T-helper 1 cell treated with Interleukin-12 subunit alpha and Interleukin-12 subunit beta and Interleukin-4 antibody, amounts not matched to agents 30 ng/mL and 1 ng/mL, for 36 hours (primary cell): ENCODE results near the gene SPECC1L. TPM values are rescaled to one million over a fixed set of nuclear protein-coding genes. Genes with fewer than 3 reads are reported as not detected.

Experiments used
- intact Hi-C: fragments of 100-400 bp; cut with micrococcal nuclease; formaldehyde crosslinking; loops from one replicate; pipeline ENCODE4 v1.15.1; 2024
- total RNA-seq: library from RNA; stranded (reverse); gene quantifications from 2 replicates; pipeline ENCODE4 v1.2.3, GENCODE V29; 2022

SPECC1L gene
- total RNA-seq, 1 donor from 2014 or later, result 48.9 TPM

- intact Hi-C loops, result loop anchor here (1.0 to 10.0 kb wide), 3 partner anchors 9 to 440 kb away; partner anchors contain the start of gene GSTT2
These were observed 154.5 kb downstream of the SPECC1L start for GRCh38 chr22:24424901-24425775.

GRCh38 chr22:24426436-24426835, 155.8 kb downstream of the SPECC1L start:
- intact Hi-C loops, result loop anchor here (10.0 kb wide), 1 partner anchor 442 kb away; the partner anchor contains the start of gene GSTT2

DNA sequence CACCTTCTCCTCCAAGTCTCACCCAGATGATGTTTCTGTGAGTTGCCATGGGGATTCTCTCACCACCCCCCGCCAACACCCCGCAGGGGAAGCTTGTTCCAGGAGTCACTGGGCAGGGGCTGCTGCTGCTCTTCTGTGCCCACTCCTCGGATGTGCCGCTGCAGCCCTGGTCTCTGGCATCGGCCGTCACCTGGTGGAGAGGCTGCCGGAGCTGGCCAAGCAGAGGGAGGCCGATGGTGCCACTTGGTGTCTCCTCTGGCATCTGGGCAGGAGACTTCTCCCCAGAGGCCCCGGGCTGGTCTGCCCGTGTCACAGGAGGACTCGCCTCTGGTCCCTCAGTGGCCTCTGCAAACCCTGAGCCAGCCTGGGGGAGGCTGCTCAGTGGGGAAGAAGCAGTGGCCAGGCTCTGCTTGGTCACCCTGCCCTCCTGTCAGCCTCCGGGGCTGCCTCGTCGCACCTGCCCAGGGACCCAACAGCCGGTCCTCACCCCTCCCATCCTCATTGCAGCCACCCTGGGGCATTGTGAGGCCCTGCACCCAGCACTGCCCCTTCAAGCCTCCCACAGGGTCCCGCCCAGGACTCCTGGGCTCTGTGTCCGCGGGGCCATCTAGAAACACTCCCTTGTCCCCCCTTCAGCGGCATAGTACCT, 156.3 kb downstream of the SPECC1L start:
- intact Hi-C loops, result loop anchor here (1.0 to 10.0 kb wide), 3 partner anchors 98 to 442 kb away; partner anchors contain the start of gene GSTT2

GRCh38 chr22:24427500-24428164, 157.0 kb downstream of the SPECC1L start, which contains the start of gene ADORA2A:
TSS of gene ADORA2A (plus strand) at chr22:24427599. CDS start at chr22:24433405, 5,806 bp downstream.
- intact Hi-C loops, result loop anchor here (1.0 to 10.0 kb wide), 4 partner anchors 98 to 443 kb away; partner anchors contain the start of genes GSTT2 and SPECC1L

- intact Hi-C loops, result loop anchor here (2.0 to 10.0 kb wide), 2 partner anchors 158 to 444 kb away; partner anchors contain the start of genes GSTT2 and SPECC1L
These were observed 158.2 kb downstream of the SPECC1L start for GRCh38 chr22:24428751-24429410.

GRCh38 chr22:24429411-24430365, 159.1 kb downstream of the SPECC1L start:
- intact Hi-C loops, result loop anchor here (2.0 to 10.0 kb wide), 5 partner anchors 159 to 445 kb away; partner anchors contain the start of genes GGT1, GSTT2 and SPECC1L

DNA sequence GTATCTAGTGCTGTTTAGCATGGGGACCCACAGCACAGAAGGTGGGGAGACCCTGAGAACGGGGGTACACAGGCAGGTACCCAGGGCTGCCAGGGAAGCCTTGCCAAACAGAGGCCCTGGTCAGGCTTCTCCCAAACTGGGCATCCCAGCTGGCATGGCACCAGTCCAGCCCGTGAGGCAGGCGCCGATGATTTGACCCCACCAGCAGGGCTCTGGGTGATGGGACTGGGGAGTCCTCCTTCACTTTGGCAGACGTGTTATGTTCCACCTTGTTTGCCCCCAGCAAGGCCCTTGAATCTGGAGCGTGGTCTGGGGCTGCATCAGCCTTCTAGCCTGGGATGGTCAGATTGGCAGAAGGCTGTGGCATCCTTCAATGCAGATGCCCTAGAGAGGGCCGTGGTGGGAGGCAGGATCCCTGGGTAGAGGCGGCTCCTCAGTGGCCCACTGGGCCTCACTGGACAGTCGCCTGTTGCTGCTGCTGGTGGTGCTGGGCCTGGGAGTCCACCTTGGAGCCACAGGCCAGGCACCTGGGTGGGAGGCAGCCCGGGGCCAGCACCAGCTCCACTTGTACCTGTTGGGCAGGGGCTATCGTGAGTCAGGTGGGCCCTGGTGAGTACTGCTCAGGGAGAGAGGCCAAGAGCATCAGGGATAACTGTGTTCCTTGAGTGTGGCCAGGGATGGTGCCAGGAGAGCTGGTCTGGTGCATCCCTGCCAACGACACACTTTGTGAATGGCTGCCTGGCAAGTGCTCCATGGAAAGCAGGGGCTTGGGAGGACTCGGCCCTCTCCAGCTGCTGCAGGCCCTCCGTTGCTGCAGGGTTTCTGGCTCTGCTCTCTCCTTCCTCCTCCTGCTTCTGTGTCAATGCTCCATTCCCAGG, 160.0 kb downstream of the SPECC1L start:
- intact Hi-C loops, result loop anchor here (10.0 kb wide), 3 partner anchors 174 to 324 kb away; partner anchors contain the start of gene GGT1

GRCh38 chr22:24431309-24432034, 160.8 kb downstream of the SPECC1L start:
- intact Hi-C loops, result loop anchor here (10.0 kb wide), 3 partner anchors 173 to 323 kb away; partner anchors contain the start of gene GGT1

- intact Hi-C loops, result loop anchor here (10.0 kb wide), 3 partner anchors 173 to 323 kb away; partner anchors contain the start of gene GGT1
These were observed 161.6 kb downstream of the SPECC1L start for GRCh38 chr22:24432059-24432853.

DNA sequence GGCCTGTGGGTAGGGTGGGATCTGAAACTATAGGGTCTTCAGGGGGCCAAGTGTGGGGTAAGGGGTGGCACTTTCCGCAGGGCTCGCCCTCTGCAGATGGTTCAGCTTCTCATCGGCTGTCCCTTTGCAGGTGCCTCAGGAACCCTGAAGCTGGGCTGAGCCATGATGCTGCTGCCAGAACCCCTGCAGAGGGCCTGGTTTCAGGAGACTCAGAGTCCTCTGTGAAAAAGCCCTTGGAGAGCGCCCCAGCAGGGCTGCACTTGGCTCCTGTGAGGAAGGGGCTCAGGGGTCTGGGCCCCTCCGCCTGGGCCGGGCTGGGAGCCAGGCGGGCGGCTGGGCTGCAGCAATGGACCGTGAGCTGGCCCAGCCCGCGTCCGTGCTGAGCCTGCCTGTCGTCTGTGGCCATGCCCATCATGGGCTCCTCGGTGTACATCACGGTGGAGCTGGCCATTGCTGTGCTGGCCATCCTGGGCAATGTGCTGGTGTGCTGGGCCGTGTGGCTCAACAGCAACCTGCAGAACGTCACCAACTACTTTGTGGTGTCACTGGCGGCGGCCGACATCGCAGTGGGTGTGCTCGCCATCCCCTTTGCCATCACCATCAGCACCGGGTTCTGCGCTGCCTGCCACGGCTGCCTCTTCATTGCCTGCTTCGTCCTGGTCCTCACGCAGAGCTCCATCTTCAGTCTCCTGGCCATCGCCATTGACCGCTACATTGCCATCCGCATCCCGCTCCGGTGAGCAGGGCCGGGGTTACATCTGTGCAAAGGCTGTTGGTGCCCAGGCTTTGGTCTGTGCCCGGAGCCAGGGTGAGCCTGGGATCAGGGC, 162.6 kb downstream of the SPECC1L start:
- intact Hi-C loops, result loop anchor here (10.0 kb wide), 3 partner anchors 172 to 322 kb away; partner anchors contain the start of gene GGT1

GRCh38 chr22:24433828-24434470, 163.3 kb downstream of the SPECC1L start:
- intact Hi-C loops, result loop anchor here (1.0 to 10.0 kb wide), 7 partner anchors 9 to 321 kb away; partner anchors contain the start of genes GGT1, GUCD1 and SNRPD3

DNA sequence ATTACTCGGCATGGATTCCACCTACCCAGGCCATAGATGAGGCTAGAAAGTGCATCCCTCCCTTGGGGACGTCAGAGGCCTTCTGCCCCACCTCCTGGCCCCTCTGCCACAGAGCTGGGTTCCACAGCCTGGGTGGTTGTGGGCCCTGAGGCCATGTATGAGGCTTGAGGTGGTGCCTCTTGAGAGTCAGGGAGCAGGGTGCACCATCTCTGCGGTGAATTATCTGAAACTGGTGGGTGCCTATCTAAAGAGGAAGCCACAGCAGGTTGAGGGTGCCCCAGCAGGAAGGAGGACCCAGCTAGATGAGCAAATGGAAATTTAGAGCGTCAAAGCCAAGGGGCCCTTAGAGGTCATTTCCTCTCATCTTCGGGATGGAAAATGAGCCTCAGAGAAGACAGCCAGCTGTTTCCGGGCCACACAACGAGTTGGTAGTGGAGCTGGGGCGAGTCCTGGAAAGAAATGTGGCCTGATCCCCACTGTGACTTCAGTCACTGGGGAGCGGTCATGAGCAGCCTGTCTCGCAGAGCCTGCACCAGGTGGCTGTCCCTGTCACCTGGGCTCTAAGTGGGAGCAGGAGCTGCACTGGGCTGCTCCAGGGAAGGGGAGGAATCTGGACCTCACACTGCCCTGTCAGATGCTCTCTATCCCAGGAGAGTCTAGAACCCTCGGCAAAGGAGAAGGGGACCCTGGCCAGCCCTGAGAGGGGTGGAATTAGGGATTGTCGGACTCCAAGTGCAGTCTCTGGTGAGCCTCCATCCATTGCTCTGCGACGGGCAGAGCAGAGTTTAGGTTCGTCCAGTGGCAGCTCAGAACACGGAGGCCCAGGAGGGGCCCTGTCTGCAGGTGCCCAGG, 164.1 kb downstream of the SPECC1L start:
- intact Hi-C loops, result loop anchor here (1.0 to 10.0 kb wide), 7 partner anchors 9 to 320 kb away; partner anchors contain the start of genes GGT1, GUCD1 and SNRPD3

DNA sequence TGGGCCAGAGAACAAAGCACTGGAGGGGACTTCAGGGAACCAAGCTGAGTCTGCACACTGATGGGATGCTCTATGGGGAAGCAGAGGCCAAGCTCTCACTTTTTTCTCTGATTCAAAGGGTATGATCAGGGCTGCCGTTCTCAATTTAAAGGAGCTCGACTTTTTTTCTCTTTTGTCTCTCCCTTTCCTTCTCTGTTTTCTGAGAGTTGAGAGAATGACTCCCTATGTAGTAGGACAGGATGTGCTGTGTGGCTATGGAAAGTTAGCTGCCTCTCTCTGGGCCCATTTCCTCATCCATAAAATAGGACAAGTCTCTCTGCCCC, 164.7 kb downstream of the SPECC1L start:
- intact Hi-C loops, result loop anchor here (2.0 to 10.0 kb wide), 4 partner anchors 68 to 320 kb away; partner anchors contain the start of gene GGT1

- intact Hi-C loops, result loop anchor here (2.0 to 10.0 kb wide), 4 partner anchors 67 to 319 kb away; partner anchors contain the start of gene GGT1
These were observed 165.3 kb downstream of the SPECC1L start for GRCh38 chr22:24435861-24436371.
